RCC 7860 (cell line): ENCODE measurements around the gene IL4R.
A peak's percentile ranks its signal among the peaks of the same experiment; 100 is the strongest.

Source experiments
- DNase-seq: peaks from one replicate; pipeline ENCODE4 v3.0.0-alpha.2; 2015; ENCODE audit warnings: low spot score
- FAIRE-seq: peaks from 2 replicates; lab custom pipeline; 2012; peaks lifted over from hg19 to GRCh38; lab: Jason Lieb, UNC

IL4R gene

DNA sequence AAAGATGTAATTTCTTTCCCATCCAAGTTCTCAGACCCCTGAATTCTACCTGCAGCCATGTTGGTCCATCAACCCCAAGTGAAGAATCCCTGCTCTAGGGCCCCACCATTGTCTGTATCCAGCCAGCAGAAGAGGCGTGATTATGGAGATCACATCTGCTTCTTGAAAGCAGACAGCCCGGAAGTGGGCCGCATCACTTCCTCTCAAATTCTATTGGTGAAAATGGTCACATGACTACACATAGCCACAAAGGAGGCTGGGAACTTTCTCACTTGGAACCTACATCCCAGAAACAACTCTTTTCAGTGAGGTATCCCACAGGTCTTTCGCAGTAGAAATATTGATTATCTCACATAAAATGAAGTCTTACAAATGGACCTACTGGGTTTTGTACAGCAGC, 40.1 kb downstream of the IL4R start:
- DNase-seq (no peak), FAIRE-seq (no peak)

DNA sequence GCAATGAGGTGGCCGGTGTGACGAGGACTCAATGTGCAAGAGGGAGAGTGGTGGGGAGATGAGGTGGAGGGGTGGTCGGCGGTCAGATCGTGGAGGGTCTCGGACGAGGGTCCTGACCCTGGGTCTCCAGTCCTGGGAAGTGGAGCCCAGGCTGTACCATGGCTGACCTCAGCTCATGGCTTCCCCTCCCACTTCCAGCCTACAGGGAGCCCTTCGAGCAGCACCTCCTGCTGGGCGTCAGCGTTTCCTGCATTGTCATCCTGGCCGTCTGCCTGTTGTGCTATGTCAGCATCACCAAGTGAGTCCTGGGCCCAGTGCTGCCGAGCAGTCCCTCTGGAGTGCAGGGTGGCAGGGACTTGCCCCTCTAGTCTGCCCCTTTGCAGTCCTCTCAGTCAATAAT, 41.8 kb downstream of the IL4R start:
- DNase-seq (no peak), FAIRE-seq (no peak)

DNA sequence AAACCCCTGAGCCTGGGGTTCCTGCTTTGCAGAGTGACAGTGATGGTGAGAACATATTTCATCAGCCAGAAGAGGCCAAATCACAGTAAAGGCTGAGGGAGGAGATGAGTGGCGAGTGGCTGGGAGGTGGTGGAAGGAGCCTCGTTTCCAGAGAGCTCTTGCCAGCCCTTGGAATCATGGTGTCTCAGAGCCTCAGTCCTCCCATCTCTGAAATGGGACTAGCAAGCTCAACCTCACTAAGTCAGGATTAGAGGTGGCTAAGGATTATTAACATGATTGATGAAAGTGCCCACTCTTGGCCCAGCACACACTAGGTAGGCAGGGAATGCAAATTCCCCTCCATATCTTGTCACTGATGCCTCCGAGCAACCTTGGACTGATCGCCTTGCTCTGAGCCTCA, 43.0 kb downstream of the IL4R start:
- no peak for FAIRE-seq

DNA sequence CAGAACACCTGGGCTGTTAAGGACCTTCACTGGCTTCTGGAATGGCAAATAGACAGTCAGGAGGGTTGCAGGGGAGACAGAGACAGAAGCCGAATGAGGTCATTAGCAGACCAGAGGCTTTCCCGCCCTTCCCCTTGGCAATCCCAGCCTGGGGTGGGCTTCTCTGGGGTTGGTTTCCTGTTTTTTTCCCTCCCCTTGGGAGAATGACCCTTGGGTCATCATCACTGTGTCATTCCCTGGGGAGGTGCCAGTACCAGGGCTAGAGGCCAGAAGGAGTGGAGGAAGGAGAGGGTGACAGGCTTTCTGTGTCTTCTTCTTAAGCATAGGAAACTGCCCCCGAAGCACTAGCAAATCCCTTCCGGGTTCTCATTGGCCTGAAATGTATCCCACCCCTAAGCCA, 45.3 kb downstream of the IL4R start:
- no peak for DNase-seq
- no peak for FAIRE-seq

More for the DNA sequence above, 43.0 kb downstream of the IL4R start:
- DNase-seq: no peak

DNA sequence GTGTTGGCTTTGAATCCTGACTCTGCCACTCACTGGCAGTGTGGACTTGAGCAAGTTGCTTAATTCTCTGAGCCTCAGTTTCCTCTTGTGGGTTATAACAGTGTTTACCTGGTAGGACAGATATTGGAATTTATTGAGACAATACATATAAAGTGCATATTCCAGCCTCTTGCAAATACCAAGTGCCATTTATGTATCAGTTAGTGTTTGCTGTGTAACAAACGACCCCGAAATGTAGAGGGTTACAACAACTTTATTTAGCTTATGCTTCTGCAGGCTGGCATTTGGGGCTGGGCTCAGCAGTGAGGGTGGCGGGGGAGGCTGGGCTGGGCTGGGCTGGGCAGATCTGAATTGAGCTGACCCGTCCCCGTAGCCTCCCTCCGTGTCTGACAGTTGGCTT, 45.8 kb downstream of the IL4R start:
- DNase-seq: no peak
- no peak for FAIRE-seq

DNA sequence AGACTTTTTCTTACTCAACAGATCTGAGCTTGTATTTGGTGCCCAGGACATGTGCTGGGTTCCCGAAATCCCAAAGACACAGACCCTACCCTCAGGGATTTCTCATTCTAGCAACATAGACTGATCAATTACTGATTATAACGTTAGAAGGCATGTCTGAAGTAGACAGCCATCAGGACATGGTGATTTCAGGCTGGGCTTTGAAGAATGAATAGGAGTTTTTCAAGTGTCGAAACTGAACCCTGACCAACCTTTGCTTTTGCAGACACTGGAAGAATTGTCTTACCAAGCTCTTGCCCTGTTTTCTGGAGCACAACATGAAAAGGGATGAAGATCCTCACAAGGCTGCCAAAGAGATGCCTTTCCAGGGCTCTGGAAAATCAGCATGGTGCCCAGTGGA, 48.2 kb downstream of the IL4R start:
- FAIRE-seq: no peak
- no peak for DNase-seq

DNA sequence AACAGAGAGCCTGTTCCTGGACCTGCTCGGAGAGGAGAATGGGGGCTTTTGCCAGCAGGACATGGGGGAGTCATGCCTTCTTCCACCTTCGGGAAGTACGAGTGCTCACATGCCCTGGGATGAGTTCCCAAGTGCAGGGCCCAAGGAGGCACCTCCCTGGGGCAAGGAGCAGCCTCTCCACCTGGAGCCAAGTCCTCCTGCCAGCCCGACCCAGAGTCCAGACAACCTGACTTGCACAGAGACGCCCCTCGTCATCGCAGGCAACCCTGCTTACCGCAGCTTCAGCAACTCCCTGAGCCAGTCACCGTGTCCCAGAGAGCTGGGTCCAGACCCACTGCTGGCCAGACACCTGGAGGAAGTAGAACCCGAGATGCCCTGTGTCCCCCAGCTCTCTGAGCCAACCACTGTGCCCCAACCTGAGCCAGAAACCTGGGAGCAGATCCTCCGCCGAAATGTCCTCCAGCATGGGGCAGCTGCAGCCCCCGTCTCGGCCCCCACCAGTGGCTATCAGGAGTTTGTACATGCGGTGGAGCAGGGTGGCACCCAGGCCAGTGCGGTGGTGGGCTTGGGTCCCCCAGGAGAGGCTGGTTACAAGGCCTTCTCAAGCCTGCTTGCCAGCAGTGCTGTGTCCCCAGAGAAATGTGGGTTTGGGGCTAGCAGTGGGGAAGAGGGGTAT, 48.9 kb downstream of the IL4R start:
- DNase-seq: no peak
- no peak for FAIRE-seq

DNA sequence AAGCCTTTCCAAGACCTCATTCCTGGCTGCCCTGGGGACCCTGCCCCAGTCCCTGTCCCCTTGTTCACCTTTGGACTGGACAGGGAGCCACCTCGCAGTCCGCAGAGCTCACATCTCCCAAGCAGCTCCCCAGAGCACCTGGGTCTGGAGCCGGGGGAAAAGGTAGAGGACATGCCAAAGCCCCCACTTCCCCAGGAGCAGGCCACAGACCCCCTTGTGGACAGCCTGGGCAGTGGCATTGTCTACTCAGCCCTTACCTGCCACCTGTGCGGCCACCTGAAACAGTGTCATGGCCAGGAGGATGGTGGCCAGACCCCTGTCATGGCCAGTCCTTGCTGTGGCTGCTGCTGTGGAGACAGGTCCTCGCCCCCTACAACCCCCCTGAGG, 49.5 kb downstream of the IL4R start:
- FAIRE-seq (no peak), DNase-seq (no peak)

DNA sequence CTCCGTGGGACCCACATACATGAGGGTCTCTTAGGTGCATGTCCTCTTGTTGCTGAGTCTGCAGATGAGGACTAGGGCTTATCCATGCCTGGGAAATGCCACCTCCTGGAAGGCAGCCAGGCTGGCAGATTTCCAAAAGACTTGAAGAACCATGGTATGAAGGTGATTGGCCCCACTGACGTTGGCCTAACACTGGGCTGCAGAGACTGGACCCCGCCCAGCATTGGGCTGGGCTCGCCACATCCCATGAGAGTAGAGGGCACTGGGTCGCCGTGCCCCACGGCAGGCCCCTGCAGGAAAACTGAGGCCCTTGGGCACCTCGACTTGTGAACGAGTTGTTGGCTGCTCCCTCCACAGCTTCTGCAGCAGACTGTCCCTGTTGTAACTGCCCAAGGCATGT, 50.0 kb downstream of the IL4R start:
- FAIRE-seq (no peak), DNase-seq (no peak)

DNA sequence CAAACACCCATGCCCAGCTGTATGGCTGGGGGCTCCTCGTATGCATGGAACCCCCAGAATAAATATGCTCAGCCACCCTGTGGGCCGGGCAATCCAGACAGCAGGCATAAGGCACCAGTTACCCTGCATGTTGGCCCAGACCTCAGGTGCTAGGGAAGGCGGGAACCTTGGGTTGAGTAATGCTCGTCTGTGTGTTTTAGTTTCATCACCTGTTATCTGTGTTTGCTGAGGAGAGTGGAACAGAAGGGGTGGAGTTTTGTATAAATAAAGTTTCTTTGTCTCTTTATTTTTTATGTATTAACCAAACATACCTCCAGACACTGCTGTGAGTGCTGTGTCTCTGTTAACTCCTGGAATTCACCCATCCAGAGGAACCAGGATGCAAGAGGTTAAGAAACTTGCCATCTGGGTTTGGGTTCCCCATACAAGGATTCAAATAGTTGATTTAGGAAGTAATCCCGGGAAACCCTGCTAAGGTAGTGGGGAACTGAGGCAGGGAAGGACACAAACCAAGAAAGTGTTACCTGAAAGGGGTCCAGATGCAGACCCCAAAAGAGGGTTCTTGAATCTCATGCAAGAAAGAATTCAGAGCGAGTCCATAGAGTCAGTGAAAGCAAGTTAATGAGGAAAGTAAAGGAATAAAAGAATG, 50.8 kb downstream of the IL4R start:
- DNase-seq (no peak), FAIRE-seq (no peak)

DNA sequence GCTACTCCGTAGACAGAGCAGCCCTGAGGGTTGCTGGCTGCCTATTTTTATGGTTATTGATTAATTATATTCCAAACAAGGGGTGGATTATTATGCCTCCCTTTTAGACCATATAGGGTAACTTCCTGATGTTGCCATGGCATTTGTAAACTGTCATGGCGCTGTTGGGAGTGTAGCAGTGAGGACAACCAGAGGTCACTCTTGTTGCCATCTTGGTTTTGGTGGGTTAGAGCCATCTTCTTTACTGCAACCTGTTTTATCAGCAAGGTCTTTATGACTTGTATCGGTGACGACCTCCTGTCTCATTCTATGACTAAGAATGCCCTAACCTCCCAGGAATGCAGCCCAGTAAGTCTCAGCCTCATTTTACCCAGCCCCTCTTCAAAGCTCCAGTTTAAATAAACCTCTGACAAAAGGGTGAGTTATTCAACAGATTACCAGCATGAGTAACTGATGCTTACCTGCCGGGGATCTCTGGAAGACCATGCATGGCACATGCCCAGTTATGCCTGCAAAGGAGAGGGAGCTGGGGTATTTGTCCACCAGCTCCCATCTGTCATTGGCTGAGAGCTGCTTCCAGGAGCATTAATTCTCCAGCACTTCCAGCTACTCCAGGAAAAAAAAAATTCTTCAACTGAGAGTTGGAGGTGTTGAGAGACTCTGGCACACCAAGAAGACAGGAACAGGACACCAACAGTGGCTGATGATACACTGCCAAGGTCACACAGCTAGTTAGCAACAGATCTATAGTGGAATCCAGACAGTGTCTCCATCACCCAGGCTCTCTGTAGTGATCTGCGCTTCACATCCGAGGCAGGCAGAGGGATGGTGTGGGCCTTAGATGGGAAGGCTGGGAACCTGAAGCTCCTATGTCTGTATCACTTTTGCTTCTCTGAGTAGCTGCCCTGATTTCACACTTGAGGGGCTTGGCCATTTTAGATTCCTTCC, 51.6 kb downstream of the IL4R start:
- DNase-seq: peak; percentile 90
- FAIRE-seq: peak; percentile 79

DNA sequence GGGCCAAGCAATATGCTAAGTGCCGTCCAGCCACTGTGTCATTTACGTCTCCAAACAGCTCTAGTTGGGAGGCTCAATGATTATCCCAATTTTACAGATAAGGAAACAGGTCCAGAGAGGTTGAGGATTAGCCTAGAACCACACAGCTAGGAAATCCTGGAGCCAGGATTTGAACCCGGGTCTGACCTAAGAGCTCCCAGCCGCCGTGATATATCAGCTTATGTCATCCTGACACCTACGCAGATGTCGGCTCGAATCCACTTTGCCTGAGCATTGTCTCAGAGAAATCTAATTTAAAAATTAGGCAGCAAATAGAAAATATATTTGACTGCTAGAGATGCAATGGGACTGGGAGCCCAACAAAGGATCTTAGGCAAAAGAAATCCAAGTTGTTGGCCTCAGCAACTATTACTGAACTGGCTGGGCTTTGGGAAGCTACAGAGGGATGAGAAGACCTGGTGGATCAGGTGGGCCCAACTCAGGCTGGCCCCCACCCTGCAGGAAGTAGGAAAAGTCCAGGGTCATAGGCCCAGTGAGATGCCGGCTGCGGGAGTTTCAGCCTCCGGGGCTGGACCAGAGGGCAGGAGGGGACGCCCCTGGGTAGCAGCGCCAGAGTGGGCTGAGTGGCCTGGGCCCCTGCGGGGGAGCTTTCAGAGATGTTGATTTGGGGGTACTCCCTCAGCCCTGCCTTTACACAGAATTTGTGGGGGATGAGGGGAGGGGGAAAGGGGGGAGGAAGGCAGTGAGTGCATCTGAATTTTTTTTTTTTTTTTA, 53.1 kb downstream of the IL4R start:
- no peak for DNase-seq
- no peak for FAIRE-seq

DNA sequence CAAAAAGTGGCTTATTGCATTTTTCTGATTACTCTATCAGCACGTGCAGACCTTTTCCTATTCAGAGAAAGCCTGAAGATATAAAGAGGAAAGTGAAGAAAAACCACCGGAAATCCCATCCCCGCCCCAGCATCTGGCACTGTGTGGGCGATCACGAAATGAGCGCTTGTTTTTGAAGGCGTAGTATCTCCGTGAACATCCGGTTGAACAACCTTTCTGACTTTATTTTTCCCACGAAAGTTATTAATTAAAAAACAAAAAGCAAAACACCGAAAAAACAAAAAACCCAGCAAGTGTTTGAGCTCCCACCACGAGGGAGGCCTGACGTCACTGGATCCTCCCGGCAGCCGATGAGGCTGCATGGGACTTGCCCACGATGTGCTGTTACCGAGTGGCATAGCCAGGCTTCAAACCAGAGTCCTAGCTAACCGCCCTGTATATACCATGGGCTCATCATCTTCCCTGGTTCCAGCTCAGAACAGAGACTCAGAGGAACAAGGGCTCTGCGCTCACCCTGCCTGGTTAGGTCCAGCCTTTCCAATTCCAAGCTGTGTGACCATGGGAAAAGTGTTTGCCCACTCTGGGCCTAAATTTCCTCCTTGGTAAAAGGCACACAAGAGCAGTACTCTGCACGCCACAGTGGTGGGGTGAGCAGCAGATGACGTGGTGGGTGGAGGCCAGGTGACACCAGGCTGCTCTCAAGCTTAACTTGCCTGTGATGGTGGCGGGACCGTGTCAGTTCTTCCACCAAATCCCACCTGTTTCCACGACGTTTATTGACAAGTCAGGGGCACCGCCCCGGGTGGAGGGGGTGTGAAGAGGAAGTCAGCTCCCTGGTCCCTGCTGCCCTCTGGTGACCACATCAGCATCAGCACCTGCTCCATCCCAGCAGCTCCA, 53.9 kb downstream of the IL4R start:
- DNase-seq: peak; percentile 35
- no peak for FAIRE-seq

DNA sequence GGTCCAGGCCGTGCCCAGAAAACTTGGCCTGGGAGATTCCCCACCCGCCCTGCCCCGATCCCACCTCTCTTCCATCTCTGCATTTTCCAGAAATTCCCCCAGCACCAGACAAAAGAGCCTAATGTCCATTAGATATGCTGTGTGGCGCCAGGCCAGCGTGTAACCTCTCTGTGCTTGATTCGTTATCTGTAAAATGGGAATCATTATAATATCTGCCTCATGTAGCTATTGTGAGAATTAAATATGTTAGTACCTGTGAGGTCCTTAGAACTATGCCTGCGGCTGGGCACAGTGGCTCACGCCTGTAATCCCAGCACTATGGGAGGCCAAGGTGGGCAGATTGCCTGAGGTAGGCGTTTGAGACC, 54.6 kb downstream of the IL4R start:
- DNase-seq (no peak), FAIRE-seq (no peak)

DNA sequence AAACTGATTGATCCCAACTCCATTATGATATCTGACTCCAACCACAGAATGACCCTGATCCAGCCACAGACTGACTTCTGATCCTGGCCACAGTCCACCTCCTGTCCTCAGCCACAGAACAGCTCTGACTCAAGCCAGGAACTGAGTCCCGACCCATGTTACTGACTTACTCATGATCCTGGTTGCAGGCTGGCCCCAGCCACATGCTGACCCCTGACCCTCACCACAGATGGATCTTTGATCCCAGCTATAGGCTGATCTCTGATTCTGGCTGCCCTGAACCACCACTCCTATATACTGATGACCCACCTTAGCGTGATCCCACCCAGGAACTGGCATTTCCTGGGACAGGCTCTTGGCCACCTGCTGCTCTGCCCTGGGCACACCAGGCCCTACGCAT, 56.0 kb downstream of the IL4R start:
- DNase-seq (peak; percentile 45), FAIRE-seq (peak; percentile 32)

DNA sequence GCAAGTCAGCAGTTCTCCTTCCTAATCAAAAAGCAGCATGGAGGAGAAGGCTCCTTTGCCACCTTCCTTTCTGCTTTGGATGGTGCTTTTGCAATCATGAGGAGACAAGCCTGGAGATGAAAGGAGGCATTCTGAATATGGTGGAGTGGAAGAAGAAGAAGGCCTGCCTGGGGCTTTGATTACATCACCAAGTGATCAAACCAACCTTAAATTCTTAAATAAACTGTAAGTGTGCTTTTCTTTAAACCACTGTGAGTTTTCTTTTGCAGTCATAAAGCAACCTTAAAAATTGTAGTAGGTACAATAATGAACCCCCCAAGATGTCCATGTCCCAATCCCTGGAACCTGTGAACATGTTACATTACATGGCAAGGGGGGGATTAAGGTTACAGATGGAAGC, 56.5 kb downstream of the IL4R start:
- FAIRE-seq: no peak
- DNase-seq: no peak

DNA sequence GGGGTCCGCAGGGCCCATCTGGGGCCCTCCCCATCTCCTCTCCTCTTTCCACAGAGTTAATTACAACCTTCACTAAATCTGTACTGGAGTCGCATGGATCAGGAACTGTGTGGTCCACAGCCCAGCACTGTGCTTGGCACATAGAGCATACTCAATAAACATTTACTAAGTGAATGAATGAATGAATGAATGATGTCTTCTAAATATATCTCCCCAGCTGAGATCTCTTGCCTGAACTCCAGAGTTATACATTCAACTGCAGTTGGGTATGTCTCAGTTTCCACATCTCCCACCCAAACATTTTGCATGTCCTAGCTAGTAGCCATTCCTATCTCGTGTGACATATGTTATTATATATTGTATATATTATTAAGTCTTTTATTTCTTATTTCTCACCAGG, 59.5 kb downstream of the IL4R start:
- FAIRE-seq: no peak

DNA sequence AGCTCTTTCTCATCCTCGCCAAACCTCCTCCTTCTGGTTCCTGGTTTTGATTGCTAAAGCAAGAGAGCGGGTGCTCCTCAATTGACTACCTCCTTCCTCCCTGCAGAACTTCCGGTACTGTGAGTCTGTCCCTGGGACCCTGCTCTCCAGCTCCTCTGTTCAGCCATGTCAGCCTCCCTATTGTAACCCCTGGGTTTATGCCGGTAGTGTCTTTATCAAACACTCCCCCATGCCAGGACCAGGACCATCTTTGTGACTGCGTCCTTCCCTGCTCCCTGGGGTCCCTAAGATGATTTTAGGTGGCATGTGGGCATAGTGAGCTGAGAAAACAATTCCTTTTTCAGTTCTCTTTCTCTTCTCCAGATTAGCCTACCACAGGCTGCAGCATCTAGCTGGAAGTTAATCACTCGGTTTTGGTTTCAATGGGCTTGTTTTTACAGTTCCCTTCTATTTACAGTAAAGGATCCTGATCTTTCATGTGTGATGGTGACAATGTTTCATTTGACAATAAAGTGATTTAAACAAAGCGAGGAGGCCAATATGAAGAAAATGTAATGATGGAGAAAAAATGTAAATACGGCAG, 60.5 kb downstream of the IL4R start:
- DNase-seq: no peak
- no peak for FAIRE-seq

More for the DNA sequence above, 59.5 kb downstream of the IL4R start:
- no peak for DNase-seq

DNA sequence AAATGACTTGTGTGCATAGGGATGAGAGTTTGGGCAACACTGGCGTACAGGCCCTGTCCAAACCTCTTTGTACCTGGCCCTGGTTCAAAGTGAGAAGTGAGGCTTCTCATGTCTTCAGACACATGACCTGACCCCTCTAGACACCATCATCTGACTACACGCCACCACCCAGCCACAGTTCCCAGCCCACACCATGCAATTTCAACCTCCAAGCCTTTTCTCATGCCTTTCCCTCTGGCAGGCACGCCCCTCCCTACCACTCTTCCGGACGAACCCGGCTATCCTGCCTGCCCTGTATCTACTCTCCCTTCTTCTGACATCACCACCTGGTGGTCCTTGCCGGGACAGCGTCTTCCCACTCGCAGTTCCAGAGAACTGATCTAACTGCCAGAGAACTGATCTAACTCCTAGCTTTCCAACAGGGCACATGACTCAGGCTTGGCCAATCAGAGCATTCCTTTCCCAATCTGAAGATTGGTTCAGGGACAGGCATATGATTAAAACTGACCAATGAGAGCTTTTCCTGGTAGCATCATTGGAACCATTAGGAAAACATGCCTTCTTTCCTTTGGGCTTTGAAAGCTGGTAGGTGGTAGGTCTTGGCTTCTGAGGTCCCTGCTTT, 61.1 kb downstream of the IL4R start:
- DNase-seq (peak; percentile 64), FAIRE-seq (peak; percentile 12)
